Measurements from ENCODE around the gene MAN2A2.

DNA sequence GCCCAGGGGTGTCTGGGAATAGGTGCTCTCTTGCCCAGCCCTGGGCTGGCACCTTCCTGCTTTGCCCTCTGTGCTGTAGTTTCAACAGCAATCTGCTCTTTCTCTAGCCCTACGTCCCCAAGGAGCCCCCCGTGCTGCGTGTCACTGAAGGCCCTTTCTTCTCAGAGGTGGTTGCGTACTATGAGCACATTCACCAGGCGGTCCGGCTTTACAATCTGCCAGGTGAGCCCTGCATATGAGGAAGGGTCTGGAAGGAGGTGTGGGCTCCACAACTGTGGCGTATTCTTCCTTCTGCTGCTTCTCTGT lies 9.6 kb downstream of the MAN2A2 start:
- TF ChIP-seq CHD2 (IDR thresholded peaks at IDR 0.05; ENCODE audit: low read length) (no peak), SIX5 (IDR thresholded peaks at IDR 0.05; ENCODE audit: low read depth, low read length) (no peak), POLR2AphosphoS5 (IDR thresholded peaks at IDR 0.05; ENCODE audit: low read depth, low read length) (no peak), MAFK (IDR thresholded peaks at IDR 0.05; ENCODE audit: low read depth, low read length) (no peak), POLR2A (IDR thresholded peaks at IDR 0.05; ENCODE audit: control extremely low read depth in 1 of 2, low read depth in 2 of 2, low read length in 2 of 2) (no peak), RFX5 (IDR thresholded peaks at IDR 0.05; ENCODE audit: borderline replicate concordance, low read depth, low read length) (no peak), FOSL1 (IDR thresholded peaks at IDR 0.05; ENCODE audit: insufficient read depth, low read depth, low read length) (no peak), EZH2 (IDR thresholded peaks at IDR 0.05; ENCODE audit: low read depth, low read length, severe bottlenecking) (no peak)
- TF ChIP-seq, protein P1, sequence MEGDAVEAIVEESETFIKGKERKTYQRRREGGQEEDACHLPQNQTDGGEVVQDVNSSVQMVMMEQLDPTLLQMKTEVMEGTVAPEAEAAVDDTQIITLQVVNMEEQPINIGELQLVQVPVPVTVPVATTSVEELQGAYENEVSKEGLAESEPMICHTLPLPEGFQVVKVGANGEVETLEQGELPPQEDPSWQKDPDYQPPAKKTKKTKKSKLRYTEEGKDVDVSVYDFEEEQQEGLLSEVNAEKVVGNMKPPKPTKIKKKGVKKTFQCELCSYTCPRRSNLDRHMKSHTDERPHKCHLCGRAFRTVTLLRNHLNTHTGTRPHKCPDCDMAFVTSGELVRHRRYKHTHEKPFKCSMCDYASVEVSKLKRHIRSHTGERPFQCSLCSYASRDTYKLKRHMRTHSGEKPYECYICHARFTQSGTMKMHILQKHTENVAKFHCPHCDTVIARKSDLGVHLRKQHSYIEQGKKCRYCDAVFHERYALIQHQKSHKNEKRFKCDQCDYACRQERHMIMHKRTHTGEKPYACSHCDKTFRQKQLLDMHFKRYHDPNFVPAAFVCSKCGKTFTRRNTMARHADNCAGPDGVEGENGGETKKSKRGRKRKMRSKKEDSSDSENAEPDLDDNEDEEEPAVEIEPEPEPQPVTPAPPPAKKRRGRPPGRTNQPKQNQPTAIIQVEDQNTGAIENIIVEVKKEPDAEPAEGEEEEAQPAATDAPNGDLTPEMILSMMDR (IDR thresholded peaks at IDR 0.05; ENCODE audit: control extremely low read depth in 1 of 3, insufficient read depth in 1 of 3, low read depth in 1 of 3, low read length in 3 of 3): no peak
- TF ChIP-seq, protein P2, sequence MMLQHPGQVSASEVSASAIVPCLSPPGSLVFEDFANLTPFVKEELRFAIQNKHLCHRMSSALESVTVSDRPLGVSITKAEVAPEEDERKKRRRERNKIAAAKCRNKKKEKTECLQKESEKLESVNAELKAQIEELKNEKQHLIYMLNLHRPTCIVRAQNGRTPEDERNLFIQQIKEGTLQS (IDR thresholded peaks at IDR 0.05; ENCODE audit: insufficient read depth, low read depth, low read length): no peak
